GM12878 (cell line): ENCODE data around the gene TTC31. TPM values are rescaled to one million over a fixed set of nuclear protein-coding genes. Genes with fewer than 3 reads are reported as not detected.
A peak's percentile ranks its signal among the peaks of the same experiment; 100 is the strongest.

ENCODE experiments used
- ATF7 ChIP-seq: fragments of 450-650 bp; IDR thresholded peaks from 2 replicates; pipeline ENCODE4 v1.6.1; 2016; ENCODE audit warnings: low read depth, mild to moderate bottlenecking
- BRCA1 ChIP-seq: IDR thresholded peaks from 2 replicates; pipeline ENCODE4 v1.6.1; 2011; ENCODE audit warnings: low read depth, low read length, improper control_type of control experiment
- CREM ChIP-seq: IDR thresholded peaks from 2 replicates; pipeline ENCODE4 v1.6.1; 2014; ENCODE audit warnings: antibody characterized with exemption, low read depth
- EGR1 ChIP-seq, 2 experiments: IDR thresholded peaks; 1 replicate in 1 of 2; 2 replicates in 1 of 2; pipeline ENCODE4 v1.6.1; 2011 to 2012; ENCODE audit warnings: low read depth in 2 of 2, low read length in 2 of 2, borderline replicate concordance in 1 of 2, mild to moderate bottlenecking in 1 of 2, moderate library complexity in 1 of 2
- NRF1 ChIP-seq: conservative IDR thresholded peaks from 2 replicates; pipeline ENCODE4 v1.6.1; 2011; ENCODE audit warnings: mild to moderate bottlenecking, low read depth, low read length, improper control_type of control experiment
- POU2F2 ChIP-seq: IDR thresholded peaks from 3 replicates; pipeline ENCODE4 v1.6.1; 2011; ENCODE audit warnings: low read depth, mild to moderate bottlenecking, low read length, borderline replicate concordance
- SMAD5 ChIP-seq: IDR thresholded peaks from 2 replicates; pipeline ENCODE4 v1.6.1; 2016; ENCODE audit warnings: antibody characterized with exemption, low read depth
- SP1 ChIP-seq: IDR thresholded peaks from one replicate; pipeline ENCODE4 v1.6.1; 2011; ENCODE audit warnings: low read depth, low read length
- ZBED1 ChIP-seq: IDR thresholded peaks from 2 replicates; pipeline ENCODE4 v1.6.1; 2016; ENCODE audit warnings: borderline replicate concordance
- ZNF384 ChIP-seq: IDR thresholded peaks from 2 replicates; pipeline ENCODE4 v1.6.1; 2012; ENCODE audit warnings: low read depth, mild to moderate bottlenecking, low read length, improper control_type of control experiment, borderline replicate concordance
- polyA plus RNA-seq, 11 experiments: library from polyadenylated mRNA; depleted of rRNA in 4 of 11; unstranded in 6 of 11; stranded (reverse) in 5 of 11; fragments of >200 nt; fragmentation: Nextera tagmentation in 4 of 11; fragmentation: Illumina TruSeq in 1 of 11; extraction: Ambion mirVana in 4 of 11; extraction: Trizol in 1 of 11; gene quantifications; 1 replicate in 1 of 11; 2 replicates in 10 of 11; pipeline versions ENCODE4 v1.2.1 to v1.2.3, GENCODE V29; 2011 to 2016; ENCODE audit warnings: inconsistent platforms in 2 of 11, missing spikeins in 2 of 11, low read depth in 1 of 11
- total RNA-seq, 4 experiments: library from RNA; depleted of rRNA in 3 of 4; stranded (reverse); fragments of >200 nt in 3 of 4; fragmentation: Illumina TruSeq in 1 of 4; extraction: Trizol in 1 of 4; gene quantifications; 2 replicates each; pipeline versions ENCODE4 v1.2.1 to v1.2.3, GENCODE V29; 2013 to 2021
- TF ChIP-seq, protein P1 (sequence below): fragments of 450-650 bp; IDR thresholded peaks from 2 replicates; pipeline ENCODE4 v1.6.1; 2018; ENCODE audit warnings: borderline replicate concordance, mild to moderate bottlenecking; ENCODE audit not compliant: partially characterized antibody
- TF ChIP-seq, protein P2 (sequence below): fragments of 450-650 bp; IDR thresholded peaks from 2 replicates; pipeline ENCODE4 v1.6.1; 2017; ENCODE audit warnings: mild to moderate bottlenecking, low read depth, inconsistent platforms; ENCODE audit not compliant: poor library complexity, severe bottlenecking
- TF ChIP-seq, protein P3 (sequence below): IDR thresholded peaks from 2 replicates; pipeline ENCODE4 v1.6.1; 2012; ENCODE audit warnings: improper control_type of control experiment, low read depth, low read length; ENCODE audit not compliant: insufficient replicate concordance
- TF ChIP-seq, protein P4 (sequence below): fragments of 450-650 bp; conservative IDR thresholded peaks from 2 replicates; pipeline ENCODE4 v1.6.1; 2017; ENCODE audit warnings: mild to moderate bottlenecking, moderate library complexity
- TF ChIP-seq, protein P5 (sequence below): IDR thresholded peaks from 2 replicates; pipeline ENCODE4 v1.6.1; 2012; ENCODE audit warnings: low read depth, low read length, improper control_type of control experiment

The TTC31 gene
- total and polyA plus RNA-seq, 10 of the 15 experiments (the other 5 are each of a cell fraction or from before 2014, with no cell fraction given) = 6.5 to 34.9 (median 25.9) TPM

DNA sequence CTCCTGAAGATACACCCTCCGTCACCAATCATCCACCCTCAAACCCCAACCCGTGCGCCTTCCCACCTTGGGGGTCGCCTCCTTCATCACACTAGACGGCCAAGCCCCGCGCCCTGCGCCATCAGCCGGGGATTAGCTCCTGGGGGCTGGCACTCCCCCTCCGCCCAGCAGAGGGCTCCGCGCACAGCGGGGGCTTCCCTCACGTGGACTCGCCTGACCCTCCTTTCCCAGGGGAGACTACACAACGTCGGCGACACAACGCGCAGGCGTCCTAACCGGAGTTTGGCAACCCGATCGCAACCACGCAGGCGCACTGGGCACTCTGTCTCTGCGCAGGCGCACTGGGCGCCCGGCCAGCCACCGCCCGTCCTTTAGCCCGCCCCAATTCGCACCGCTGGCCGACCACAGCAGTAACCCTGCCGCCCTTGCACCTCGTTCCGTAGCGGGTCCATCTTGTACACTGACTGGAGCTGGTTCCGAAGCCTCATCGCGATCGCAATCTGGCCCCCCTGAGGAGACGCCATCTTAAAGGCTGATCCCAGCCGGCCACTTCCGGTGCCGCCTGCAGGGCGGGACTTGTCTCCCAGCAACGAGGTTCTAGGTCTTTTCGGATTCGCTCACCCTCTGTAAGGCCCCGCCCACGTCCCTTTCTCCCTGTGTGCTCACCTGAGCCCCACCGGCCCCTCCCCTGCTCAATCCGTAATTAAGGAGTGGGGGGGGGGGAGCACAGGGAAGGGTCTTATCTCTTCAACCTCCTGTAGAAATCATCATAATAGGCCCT, 24.5 kb downstream of the TTC31 start, which contains the start of gene PCGF1 (continued):
- TF ChIP-seq, protein P1, sequence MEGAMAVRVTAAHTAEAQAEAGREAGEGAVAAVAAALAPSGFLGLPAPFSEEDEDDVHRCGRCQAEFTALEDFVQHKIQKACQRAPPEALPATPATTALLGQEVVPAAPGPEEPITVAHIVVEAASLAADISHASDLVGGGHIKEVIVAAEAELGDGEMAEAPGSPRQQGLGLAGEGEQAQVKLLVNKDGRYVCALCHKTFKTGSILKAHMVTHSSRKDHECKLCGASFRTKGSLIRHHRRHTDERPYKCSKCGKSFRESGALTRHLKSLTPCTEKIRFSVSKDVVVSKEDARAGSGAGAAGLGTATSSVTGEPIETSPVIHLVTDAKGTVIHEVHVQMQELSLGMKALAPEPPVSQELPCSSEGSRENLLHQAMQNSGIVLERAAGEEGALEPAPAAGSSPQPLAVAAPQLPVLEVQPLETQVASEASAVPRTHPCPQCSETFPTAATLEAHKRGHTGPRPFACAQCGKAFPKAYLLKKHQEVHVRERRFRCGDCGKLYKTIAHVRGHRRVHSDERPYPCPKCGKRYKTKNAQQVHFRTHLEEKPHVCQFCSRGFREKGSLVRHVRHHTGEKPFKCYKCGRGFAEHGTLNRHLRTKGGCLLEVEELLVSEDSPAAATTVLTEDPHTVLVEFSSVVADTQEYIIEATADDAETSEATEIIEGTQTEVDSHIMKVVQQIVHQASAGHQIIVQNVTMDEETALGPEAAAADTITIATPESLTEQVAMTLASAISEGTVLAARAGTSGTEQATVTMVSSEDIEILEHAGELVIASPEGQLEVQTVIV = peak; percentile 66
- peak; percentile 54; the same call in 1 of the 3 replicates for TF ChIP-seq POU2F2
- peak; percentile 76; the same call in 1 of the 2 replicates for TF ChIP-seq SMAD5
- TF ChIP-seq, protein P2, sequence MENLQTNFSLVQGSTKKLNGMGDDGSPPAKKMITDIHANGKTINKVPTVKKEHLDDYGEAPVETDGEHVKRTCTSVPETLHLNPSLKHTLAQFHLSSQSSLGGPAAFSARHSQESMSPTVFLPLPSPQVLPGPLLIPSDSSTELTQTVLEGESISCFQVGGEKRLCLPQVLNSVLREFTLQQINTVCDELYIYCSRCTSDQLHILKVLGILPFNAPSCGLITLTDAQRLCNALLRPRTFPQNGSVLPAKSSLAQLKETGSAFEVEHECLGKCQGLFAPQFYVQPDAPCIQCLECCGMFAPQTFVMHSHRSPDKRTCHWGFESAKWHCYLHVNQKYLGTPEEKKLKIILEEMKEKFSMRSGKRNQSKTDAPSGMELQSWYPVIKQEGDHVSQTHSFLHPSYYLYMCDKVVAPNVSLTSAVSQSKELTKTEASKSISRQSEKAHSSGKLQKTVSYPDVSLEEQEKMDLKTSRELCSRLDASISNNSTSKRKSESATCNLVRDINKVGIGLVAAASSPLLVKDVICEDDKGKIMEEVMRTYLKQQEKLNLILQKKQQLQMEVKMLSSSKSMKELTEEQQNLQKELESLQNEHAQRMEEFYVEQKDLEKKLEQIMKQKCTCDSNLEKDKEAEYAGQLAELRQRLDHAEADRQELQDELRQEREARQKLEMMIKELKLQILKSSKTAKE = no peak
- TF ChIP-seq, protein P3, sequence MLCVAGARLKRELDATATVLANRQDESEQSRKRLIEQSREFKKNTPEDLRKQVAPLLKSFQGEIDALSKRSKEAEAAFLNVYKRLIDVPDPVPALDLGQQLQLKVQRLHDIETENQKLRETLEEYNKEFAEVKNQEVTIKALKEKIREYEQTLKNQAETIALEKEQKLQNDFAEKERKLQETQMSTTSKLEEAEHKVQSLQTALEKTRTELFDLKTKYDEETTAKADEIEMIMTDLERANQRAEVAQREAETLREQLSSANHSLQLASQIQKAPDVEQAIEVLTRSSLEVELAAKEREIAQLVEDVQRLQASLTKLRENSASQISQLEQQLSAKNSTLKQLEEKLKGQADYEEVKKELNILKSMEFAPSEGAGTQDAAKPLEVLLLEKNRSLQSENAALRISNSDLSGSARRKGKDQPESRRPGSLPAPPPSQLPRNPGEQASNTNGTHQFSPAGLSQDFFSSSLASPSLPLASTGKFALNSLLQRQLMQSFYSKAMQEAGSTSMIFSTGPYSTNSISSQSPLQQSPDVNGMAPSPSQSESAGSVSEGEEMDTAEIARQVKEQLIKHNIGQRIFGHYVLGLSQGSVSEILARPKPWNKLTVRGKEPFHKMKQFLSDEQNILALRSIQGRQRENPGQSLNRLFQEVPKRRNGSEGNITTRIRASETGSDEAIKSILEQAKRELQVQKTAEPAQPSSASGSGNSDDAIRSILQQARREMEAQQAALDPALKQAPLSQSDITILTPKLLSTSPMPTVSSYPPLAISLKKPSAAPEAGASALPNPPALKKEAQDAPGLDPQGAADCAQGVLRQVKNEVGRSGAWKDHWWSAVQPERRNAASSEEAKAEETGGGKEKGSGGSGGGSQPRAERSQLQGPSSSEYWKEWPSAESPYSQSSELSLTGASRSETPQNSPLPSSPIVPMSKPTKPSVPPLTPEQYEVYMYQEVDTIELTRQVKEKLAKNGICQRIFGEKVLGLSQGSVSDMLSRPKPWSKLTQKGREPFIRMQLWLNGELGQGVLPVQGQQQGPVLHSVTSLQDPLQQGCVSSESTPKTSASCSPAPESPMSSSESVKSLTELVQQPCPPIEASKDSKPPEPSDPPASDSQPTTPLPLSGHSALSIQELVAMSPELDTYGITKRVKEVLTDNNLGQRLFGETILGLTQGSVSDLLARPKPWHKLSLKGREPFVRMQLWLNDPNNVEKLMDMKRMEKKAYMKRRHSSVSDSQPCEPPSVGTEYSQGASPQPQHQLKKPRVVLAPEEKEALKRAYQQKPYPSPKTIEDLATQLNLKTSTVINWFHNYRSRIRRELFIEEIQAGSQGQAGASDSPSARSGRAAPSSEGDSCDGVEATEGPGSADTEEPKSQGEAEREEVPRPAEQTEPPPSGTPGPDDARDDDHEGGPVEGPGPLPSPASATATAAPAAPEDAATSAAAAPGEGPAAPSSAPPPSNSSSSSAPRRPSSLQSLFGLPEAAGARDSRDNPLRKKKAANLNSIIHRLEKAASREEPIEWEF = no peak
- peak in 1 of 2 experiments; percentile 44; a peak in 1 of 3 replicates for TF ChIP-seq EGR1 (IDR thresholded peaks at IDR 0.05; ENCODE audit: borderline replicate concordance in 1 of 2, low read depth in 2 of 2, low read length in 2 of 2)
- TF ChIP-seq ZNF384 = no peak
- TF ChIP-seq ATF7 = 0 out of 2 replicates have a peak, but pooled peaks have one; percentile 36
- peak; percentile 79 for TF ChIP-seq SP1
- TF ChIP-seq ZBED1 = peak; percentile 83; the same call in 1 of the 2 replicates
- TF ChIP-seq, protein P4, sequence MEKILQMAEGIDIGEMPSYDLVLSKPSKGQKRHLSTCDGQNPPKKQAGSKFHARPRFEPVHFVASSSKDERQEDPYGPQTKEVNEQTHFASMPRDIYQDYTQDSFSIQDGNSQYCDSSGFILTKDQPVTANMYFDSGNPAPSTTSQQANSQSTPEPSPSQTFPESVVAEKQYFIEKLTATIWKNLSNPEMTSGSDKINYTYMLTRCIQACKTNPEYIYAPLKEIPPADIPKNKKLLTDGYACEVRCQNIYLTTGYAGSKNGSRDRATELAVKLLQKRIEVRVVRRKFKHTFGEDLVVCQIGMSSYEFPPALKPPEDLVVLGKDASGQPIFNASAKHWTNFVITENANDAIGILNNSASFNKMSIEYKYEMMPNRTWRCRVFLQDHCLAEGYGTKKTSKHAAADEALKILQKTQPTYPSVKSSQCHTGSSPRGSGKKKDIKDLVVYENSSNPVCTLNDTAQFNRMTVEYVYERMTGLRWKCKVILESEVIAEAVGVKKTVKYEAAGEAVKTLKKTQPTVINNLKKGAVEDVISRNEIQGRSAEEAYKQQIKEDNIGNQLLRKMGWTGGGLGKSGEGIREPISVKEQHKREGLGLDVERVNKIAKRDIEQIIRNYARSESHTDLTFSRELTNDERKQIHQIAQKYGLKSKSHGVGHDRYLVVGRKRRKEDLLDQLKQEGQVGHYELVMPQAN = peak; percentile 80; the same call in 1 of the 2 replicates
- no peak for TF ChIP-seq BRCA1
- TF ChIP-seq, protein P5, sequence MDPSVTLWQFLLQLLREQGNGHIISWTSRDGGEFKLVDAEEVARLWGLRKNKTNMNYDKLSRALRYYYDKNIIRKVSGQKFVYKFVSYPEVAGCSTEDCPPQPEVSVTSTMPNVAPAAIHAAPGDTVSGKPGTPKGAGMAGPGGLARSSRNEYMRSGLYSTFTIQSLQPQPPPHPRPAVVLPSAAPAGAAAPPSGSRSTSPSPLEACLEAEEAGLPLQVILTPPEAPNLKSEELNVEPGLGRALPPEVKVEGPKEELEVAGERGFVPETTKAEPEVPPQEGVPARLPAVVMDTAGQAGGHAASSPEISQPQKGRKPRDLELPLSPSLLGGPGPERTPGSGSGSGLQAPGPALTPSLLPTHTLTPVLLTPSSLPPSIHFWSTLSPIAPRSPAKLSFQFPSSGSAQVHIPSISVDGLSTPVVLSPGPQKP = peak; percentile 90
- peak; percentile 59; the same call in 1 of the 2 replicates for TF ChIP-seq CREM
- TF ChIP-seq NRF1 = peak; percentile 97
